Measurements from ENCODE around the gene UBE2D1. TPM values are rescaled to one million over a fixed set of nuclear protein-coding genes. Genes with fewer than 3 reads are reported as not detected.

The UBE2D1 gene
- polyA plus RNA-seq: 10 to 100 TPM in 1 of 4 donors, 1 to 10 TPM in 3; 7.8 to 18.0 (median 9.1) TPM
- long read RNA-seq, donor 1, transcript UBE2D1-201 (7 exons, 2,659 nt): major isoform, 21 of 30 reads
- long read RNA-seq, donor 1, transcript UBE2D1-202 (3 exons, 839 nt): minor isoform, 5 of 30 reads
- long read RNA-seq, donor 1, partial matches to known transcripts: 0 of 30 reads
- long read RNA-seq, donor 1, other reads (novel, unspliced or antisense): 0 of 30 reads
- long read RNA-seq, donor 2, partial matches to known transcripts: 0 of 5 reads
- long read RNA-seq, donor 2, other reads (novel, unspliced or antisense): 0 of 5 reads
- long read RNA-seq, donor 3, transcript UBE2D1-201 (7 exons, 2,659 nt): major isoform, 9 of 17 reads
- long read RNA-seq, donor 3, transcript UBE2D1-203 (1 exons, 1,388 nt): minor isoform, 5 of 17 reads
- long read RNA-seq, donor 3, partial matches to known transcripts: 0 of 17 reads
- long read RNA-seq, donor 3, other reads (novel, unspliced or antisense): 0 of 17 reads
- long read RNA-seq, donor 4: 0 reads
- long read RNA-seq, donor 5, partial matches to known transcripts: 0 of 8 reads
- long read RNA-seq, donor 5, other reads (novel, unspliced or antisense): 0 of 8 reads
- long read RNA-seq, donor 6, transcript UBE2D1-201 (7 exons, 2,659 nt): major isoform, 11 of 11 reads
- long read RNA-seq, donor 6, partial matches to known transcripts: 0 of 11 reads
- long read RNA-seq, donor 6, other reads (novel, unspliced or antisense): 0 of 11 reads
- long read RNA-seq, donor 7: 0 reads
- long read RNA-seq, donor 8, partial matches to known transcripts: 0 of 1 reads
- long read RNA-seq, donor 8, other reads (novel, unspliced or antisense): 0 of 1 reads
- long read RNA-seq, donor 9, partial matches to known transcripts: 0 of 1 reads
- long read RNA-seq, donor 9, other reads (novel, unspliced or antisense): 0 of 1 reads
- long read RNA-seq, donor 10, transcript UBE2D1-201 (7 exons, 2,659 nt): major isoform, 11 of 18 reads
- long read RNA-seq, donor 10, transcript UBE2D1-203 (1 exons, 1,388 nt): minor isoform, 5 of 18 reads
- long read RNA-seq, donor 10, partial matches to known transcripts: 0 of 18 reads
- long read RNA-seq, donor 10, other reads (novel, unspliced or antisense): 0 of 18 reads

GRCh38 chr10:58334817-58335305, at the start of gene UBE2D1:
Gene UBE2D1 (plus strand): TSS chr10:58335006. CDS start chr10:58335202, 196 bp downstream.
- Histone ChIP-seq H3K36me3 (ENCODE audit: control insufficient read depth in 3 of 3, insufficient read depth in 2 of 3, low read depth in 1 of 3, low read length in 3 of 3) (no peaks in the 10 kb centered on the region), H3K4me3 (ENCODE audit: low read depth in 1 of 3, low read length in 3 of 3) (peak within 1 kb of the TSS; percentile 76 to 99 (median 82)), H3K27me3 (ENCODE audit: control insufficient read depth in 3 of 3, insufficient read depth in 3 of 3, low read length in 3 of 3) (no peaks in the 10 kb centered on the region), H3K9me3 (ENCODE audit: control insufficient read depth in 2 of 2, insufficient read depth in 1 of 2, low read depth in 1 of 2, low read length in 1 of 2) (no peaks in the 10 kb centered on the region), H3K4me1 (ENCODE audit: control insufficient read depth in 3 of 3, insufficient read depth in 2 of 3, low read depth in 1 of 3, low read length in 2 of 3) (peaks cover 0 to 6% (median 2%) of the 10 kb centered on the region in 3 donors), H3K27ac (ENCODE audit: low read depth in 1 of 3, low read length in 2 of 3) (peak within 1 kb of the TSS; percentile 58 to 89 (median 69))
- FAIRE-seq (no peak), DNase-seq (peak; percentile 85 to 94)
- 0 to 1% (median 0%) methylated on average over 33 to 49 of the region's 49 CpGs for WGBS, 3 donors

- Histone ChIP-seq H3K27ac (ENCODE audit: low read depth in 1 of 3, low read length in 2 of 3) (no peak overlapping the region), H3K4me1 (ENCODE audit: control insufficient read depth in 3 of 3, insufficient read depth in 2 of 3, low read depth in 1 of 3, low read length in 2 of 3) (no peaks in the 10 kb centered on the region), H3K9me3 (ENCODE audit: control insufficient read depth in 2 of 2, insufficient read depth in 1 of 2, low read depth in 1 of 2, low read length in 1 of 2) (no peaks in the 10 kb centered on the region), H3K36me3 (ENCODE audit: control insufficient read depth in 3 of 3, insufficient read depth in 2 of 3, low read depth in 1 of 3, low read length in 3 of 3) (no peaks in the 10 kb centered on the region), H3K27me3 (ENCODE audit: control insufficient read depth in 3 of 3, insufficient read depth in 3 of 3, low read length in 3 of 3) (no peaks in the 10 kb centered on the region), H3K4me3 (ENCODE audit: low read depth in 1 of 3, low read length in 3 of 3) (no peak overlapping the region)
- WGBS, 3 donors: 40 to 57% (median 52%) methylated on average over 5 of the region's 5 CpGs
- FAIRE-seq (peak; percentile 53), DNase-seq (peak; percentile 67 to 73)
These were observed 43.1 kb upstream of the UBE2D1 start for GRCh38 chr10:58291538-58292174.

- no peak for FAIRE-seq
These were observed 40.8 kb upstream of the UBE2D1 start for GRCh38 chr10:58293989-58294388.

GRCh38 chr10:58299580-58299979, 35.2 kb upstream of the UBE2D1 start:
- H3K4me3 ChIP-seq (ENCODE audit: low read depth in 1 of 3, low read length in 3 of 3): no peak overlapping the region
- H3K4me1 ChIP-seq (ENCODE audit: control insufficient read depth in 3 of 3, insufficient read depth in 2 of 3, low read depth in 1 of 3, low read length in 2 of 3): peaks cover 0 to 7% (median 0%) of the 10 kb centered on the region in 3 donors
- no peak overlapping the region for H3K27ac ChIP-seq (ENCODE audit: low read depth in 1 of 3, low read length in 2 of 3)
- 3 to 16% (median 8%) methylated on average over 4 of the region's 4 CpGs for WGBS, 3 donors
- no peaks in the 10 kb centered on the region for H3K9me3 ChIP-seq (ENCODE audit: control insufficient read depth in 2 of 2, insufficient read depth in 1 of 2, low read depth in 1 of 2, low read length in 1 of 2)
- no peaks in the 10 kb centered on the region for H3K36me3 ChIP-seq (ENCODE audit: control insufficient read depth in 3 of 3, insufficient read depth in 2 of 3, low read depth in 1 of 3, low read length in 3 of 3)
- DNase-seq: peak; percentile 77 to 84
- FAIRE-seq: no peak
- H3K27me3 ChIP-seq (ENCODE audit: control insufficient read depth in 3 of 3, insufficient read depth in 3 of 3, low read length in 3 of 3): no peaks in the 10 kb centered on the region

More at GRCh38 chr10:58293989-58294388, 40.8 kb upstream of the UBE2D1 start:
- 85 to 87% (median 87%) methylated on average over 5 of the region's 5 CpGs for WGBS, 3 donors
- Histone ChIP-seq H3K4me1 (ENCODE audit: control insufficient read depth in 3 of 3, insufficient read depth in 2 of 3, low read depth in 1 of 3, low read length in 2 of 3) (no peaks in the 10 kb centered on the region), H3K4me3 (ENCODE audit: low read depth in 1 of 3, low read length in 3 of 3) (no peak overlapping the region), H3K9me3 (ENCODE audit: control insufficient read depth in 2 of 2, insufficient read depth in 1 of 2, low read depth in 1 of 2, low read length in 1 of 2) (no peaks in the 10 kb centered on the region), H3K27ac (ENCODE audit: low read depth in 1 of 3, low read length in 2 of 3) (no peak overlapping the region), H3K36me3 (ENCODE audit: control insufficient read depth in 3 of 3, insufficient read depth in 2 of 3, low read depth in 1 of 3, low read length in 3 of 3) (no peaks in the 10 kb centered on the region), H3K27me3 (ENCODE audit: control insufficient read depth in 3 of 3, insufficient read depth in 3 of 3, low read length in 3 of 3) (no peaks in the 10 kb centered on the region)
- no peak for DNase-seq

- FAIRE-seq (no peak), DNase-seq (no peak)
- Histone ChIP-seq H3K9me3 (ENCODE audit: control insufficient read depth in 2 of 2, insufficient read depth in 1 of 2, low read depth in 1 of 2, low read length in 1 of 2) (no peaks in the 10 kb centered on the region), H3K4me3 (ENCODE audit: low read depth in 1 of 3, low read length in 3 of 3) (no peak overlapping the region), H3K36me3 (ENCODE audit: control insufficient read depth in 3 of 3, insufficient read depth in 2 of 3, low read depth in 1 of 3, low read length in 3 of 3) (no peaks in the 10 kb centered on the region), H3K27ac (ENCODE audit: low read depth in 1 of 3, low read length in 2 of 3) (no peak overlapping the region), H3K4me1 (ENCODE audit: control insufficient read depth in 3 of 3, insufficient read depth in 2 of 3, low read depth in 1 of 3, low read length in 2 of 3) (peaks cover 0 to 7% (median 0%) of the 10 kb centered on the region in 3 donors), H3K27me3 (ENCODE audit: control insufficient read depth in 3 of 3, insufficient read depth in 3 of 3, low read length in 3 of 3) (no peaks in the 10 kb centered on the region)
These were observed 34.1 kb upstream of the UBE2D1 start for GRCh38 chr10:58300676-58301075.

- H3K36me3 ChIP-seq (ENCODE audit: control insufficient read depth in 3 of 3, insufficient read depth in 2 of 3, low read depth in 1 of 3, low read length in 3 of 3): no peaks in the 10 kb centered on the region
- no peak overlapping the region for H3K4me3 ChIP-seq (ENCODE audit: low read depth in 1 of 3, low read length in 3 of 3)
- H3K27me3 ChIP-seq (ENCODE audit: control insufficient read depth in 3 of 3, insufficient read depth in 3 of 3, low read length in 3 of 3): no peaks in the 10 kb centered on the region
- FAIRE-seq (no peak), DNase-seq (peak; percentile 78 to 79)
- H3K9me3 ChIP-seq (ENCODE audit: control insufficient read depth in 2 of 2, insufficient read depth in 1 of 2, low read depth in 1 of 2, low read length in 1 of 2): no peaks in the 10 kb centered on the region
- peaks cover 0 to 7% (median 0%) of the 10 kb centered on the region in 3 donors for H3K4me1 ChIP-seq (ENCODE audit: control insufficient read depth in 3 of 3, insufficient read depth in 2 of 3, low read depth in 1 of 3, low read length in 2 of 3)
- 10 to 58% (median 28%) methylated on average over 2 of the region's 2 CpGs for WGBS, 3 donors
- H3K27ac ChIP-seq (ENCODE audit: low read depth in 1 of 3, low read length in 2 of 3): peak overlapping the region in 1 of 3 donors; percentile 1
These were observed 32.6 kb upstream of the UBE2D1 start for GRCh38 chr10:58302254-58302653.

- FAIRE-seq: no peak
- no peak for DNase-seq
- 85 to 91% (median 86%) methylated on average over 3 of the region's 3 CpGs for WGBS, 3 donors
- Histone ChIP-seq H3K9me3 (ENCODE audit: control insufficient read depth in 2 of 2, insufficient read depth in 1 of 2, low read depth in 1 of 2, low read length in 1 of 2) (no peaks in the 10 kb centered on the region), H3K27ac (ENCODE audit: low read depth in 1 of 3, low read length in 2 of 3) (no peak overlapping the region), H3K4me1 (ENCODE audit: control insufficient read depth in 3 of 3, insufficient read depth in 2 of 3, low read depth in 1 of 3, low read length in 2 of 3) (peaks cover 0 to 7% (median 0%) of the 10 kb centered on the region in 3 donors), H3K4me3 (ENCODE audit: low read depth in 1 of 3, low read length in 3 of 3) (no peak overlapping the region), H3K36me3 (ENCODE audit: control insufficient read depth in 3 of 3, insufficient read depth in 2 of 3, low read depth in 1 of 3, low read length in 3 of 3) (no peaks in the 10 kb centered on the region), H3K27me3 (ENCODE audit: control insufficient read depth in 3 of 3, insufficient read depth in 3 of 3, low read length in 3 of 3) (no peaks in the 10 kb centered on the region)
These were observed 30.6 kb upstream of the UBE2D1 start for GRCh38 chr10:58304099-58304633.
